ENCODE measurements around the gene ZC3H18. TPM values are rescaled to one million over a fixed set of nuclear protein-coding genes. Genes with fewer than 3 reads are reported as not detected.

The ZC3H18 gene
- total RNA-seq, 6 experiments from 2014 or later = 37.9 to 49.3 (median 42.8) TPM

DNA sequence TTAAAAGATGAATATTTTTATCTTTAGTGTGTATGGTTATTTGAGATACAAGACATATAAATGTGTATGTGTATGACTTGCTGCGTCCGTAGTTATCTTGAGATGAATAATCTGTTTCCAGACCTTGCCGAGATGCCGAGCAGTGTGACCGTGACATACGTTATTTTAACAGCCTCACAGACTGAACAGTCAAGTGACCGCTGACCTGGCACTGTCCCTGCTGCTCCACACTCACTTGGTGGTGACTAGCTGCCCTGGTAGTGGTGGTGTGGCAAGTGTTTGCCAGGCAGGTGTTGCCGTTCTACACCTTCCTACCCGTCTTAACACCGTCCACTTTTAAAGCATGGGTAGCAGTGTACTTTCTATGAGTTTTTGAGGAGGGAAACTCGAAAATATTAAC is 5.0 kb downstream of the ZC3H18 start:
- Mint-ChIP-seq H3K4me1 (ENCODE audit: low read depth) (peaks cover 16% of the 10 kb centered on the region), H3K27ac (no peak overlapping the region), H3K27me3 (ENCODE audit: insufficient read depth) (peaks cover 3% of the 10 kb centered on the region; the same call in 1 of the 2 replicates), H3K9me3 (no peaks in the 10 kb centered on the region), H3K36me3 (ENCODE audit: low read depth) (peaks cover 10% of the 10 kb centered on the region), H3K4me3 (no peak overlapping the region)
- DNase-seq = no peak
- TF ChIP-seq, protein P1, sequence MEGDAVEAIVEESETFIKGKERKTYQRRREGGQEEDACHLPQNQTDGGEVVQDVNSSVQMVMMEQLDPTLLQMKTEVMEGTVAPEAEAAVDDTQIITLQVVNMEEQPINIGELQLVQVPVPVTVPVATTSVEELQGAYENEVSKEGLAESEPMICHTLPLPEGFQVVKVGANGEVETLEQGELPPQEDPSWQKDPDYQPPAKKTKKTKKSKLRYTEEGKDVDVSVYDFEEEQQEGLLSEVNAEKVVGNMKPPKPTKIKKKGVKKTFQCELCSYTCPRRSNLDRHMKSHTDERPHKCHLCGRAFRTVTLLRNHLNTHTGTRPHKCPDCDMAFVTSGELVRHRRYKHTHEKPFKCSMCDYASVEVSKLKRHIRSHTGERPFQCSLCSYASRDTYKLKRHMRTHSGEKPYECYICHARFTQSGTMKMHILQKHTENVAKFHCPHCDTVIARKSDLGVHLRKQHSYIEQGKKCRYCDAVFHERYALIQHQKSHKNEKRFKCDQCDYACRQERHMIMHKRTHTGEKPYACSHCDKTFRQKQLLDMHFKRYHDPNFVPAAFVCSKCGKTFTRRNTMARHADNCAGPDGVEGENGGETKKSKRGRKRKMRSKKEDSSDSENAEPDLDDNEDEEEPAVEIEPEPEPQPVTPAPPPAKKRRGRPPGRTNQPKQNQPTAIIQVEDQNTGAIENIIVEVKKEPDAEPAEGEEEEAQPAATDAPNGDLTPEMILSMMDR (IDR thresholded peaks at IDR 0.05) = no peak

DNA sequence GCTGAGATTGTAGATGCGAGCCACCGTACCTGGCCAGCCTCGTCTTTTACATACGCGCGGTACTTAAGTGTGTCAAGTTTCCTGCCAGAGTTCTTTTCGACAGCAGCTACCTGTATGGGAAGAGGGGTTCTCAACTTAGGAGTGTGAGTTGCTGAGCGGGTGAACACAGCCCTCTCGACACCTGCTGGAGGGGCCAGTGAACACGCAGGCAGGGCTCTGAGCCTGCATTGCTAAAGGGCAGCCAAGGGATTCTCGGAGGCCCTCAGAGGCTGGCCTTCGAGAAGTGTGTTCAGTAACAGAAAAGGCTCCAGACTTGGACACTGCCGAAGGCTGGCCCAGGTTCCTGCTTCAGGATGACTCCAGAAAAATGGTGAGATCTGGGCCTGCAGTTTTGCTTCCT is 6.1 kb downstream of the ZC3H18 start:
- H3K4me1 Mint-ChIP-seq (ENCODE audit: low read depth) = peaks cover 12% of the 10 kb centered on the region

DNA sequence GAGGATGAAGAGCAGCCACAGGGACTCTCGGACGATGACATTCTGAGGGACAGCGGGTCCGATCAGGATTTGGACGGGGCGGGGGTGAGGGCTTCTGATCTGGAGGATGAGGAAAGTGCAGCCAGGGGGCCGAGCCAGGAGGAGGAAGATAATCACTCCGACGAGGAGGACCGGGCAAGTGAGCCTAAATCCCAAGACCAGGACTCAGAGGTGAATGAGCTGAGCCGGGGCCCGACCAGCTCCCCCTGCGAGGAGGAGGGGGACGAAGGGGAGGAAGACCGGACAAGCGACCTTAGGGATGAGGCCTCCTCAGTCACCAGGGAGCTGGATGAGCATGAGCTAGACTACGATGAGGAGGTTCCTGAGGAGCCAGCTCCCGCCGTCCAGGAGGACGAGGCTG is 7.0 kb downstream of the ZC3H18 start:
- DNase-seq = no peak
- no peak overlapping the region for H3K4me3 Mint-ChIP-seq
- peaks cover 3% of the 10 kb centered on the region; the same call in 1 of the 2 replicates for H3K27me3 Mint-ChIP-seq (ENCODE audit: insufficient read depth)
- H3K4me1 Mint-ChIP-seq (ENCODE audit: low read depth) = peaks cover 3% of the 10 kb centered on the region; the same call in 1 of the 2 replicates
- no peaks in the 10 kb centered on the region for H3K9me3 Mint-ChIP-seq
- TF ChIP-seq, protein P1 (IDR thresholded peaks at IDR 0.05) = no peak
- no peak overlapping the region for H3K27ac Mint-ChIP-seq
- peaks cover 10% of the 10 kb centered on the region for H3K36me3 Mint-ChIP-seq (ENCODE audit: low read depth)

More for the DNA sequence above, 6.1 kb downstream of the ZC3H18 start:
- peaks cover 10% of the 10 kb centered on the region for H3K36me3 Mint-ChIP-seq (ENCODE audit: low read depth)
- H3K27ac Mint-ChIP-seq = no peak overlapping the region
- no peak for DNase-seq
- peaks cover 3% of the 10 kb centered on the region; the same call in 1 of the 2 replicates for H3K27me3 Mint-ChIP-seq (ENCODE audit: insufficient read depth)
- no peaks in the 10 kb centered on the region for H3K9me3 Mint-ChIP-seq
- TF ChIP-seq, protein P1 (IDR thresholded peaks at IDR 0.05) = no peak
- H3K4me3 Mint-ChIP-seq = no peak overlapping the region

DNA sequence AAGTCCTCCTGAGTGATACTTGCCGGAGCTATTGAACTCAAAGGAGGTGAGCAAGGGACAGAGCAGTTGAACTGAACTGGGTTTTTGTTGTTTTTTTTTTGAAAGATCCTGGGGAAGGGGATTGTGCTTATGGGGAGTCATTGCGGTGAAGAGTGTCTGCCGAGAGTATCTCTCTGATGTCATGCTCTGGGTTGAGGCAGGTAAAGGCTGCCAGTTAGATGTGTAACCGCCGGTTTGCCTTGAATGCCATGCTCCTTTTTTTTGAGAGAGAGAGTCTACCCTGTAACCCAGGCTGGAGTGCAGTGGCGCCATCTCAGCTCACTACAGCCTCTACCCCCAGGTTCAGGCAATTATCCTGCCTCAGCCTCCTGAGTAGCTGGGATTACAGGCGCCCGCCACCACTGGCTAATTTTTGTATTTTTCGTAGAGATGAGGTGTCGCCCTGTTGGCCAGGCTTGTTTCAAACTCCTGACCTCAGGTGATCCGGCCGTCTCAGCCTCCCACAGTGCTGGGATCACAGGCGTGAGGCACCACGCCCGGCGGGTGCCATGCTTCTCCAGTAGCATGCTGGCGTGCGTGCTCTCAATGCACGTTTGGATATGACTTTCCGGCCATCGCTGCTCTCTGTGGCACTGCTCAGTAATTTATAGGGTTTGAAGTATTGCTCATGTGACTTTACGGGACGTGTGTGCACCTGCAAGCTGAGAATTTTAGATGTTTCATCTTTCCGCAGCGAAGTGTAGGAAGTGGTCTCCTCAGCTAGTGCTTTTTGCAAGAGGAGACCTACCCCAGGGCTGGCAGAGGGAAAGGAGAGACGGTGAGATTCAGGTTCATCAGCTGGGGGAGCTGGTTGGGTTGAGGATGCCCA is 8.5 kb downstream of the ZC3H18 start:
- TF ChIP-seq, protein P1 (IDR thresholded peaks at IDR 0.05) = no peak
- Mint-ChIP-seq H3K27ac (no peak overlapping the region), H3K4me1 (ENCODE audit: low read depth) (no peaks in the 10 kb centered on the region), H3K27me3 (ENCODE audit: insufficient read depth) (0 out of 2 replicates have a peak, but pooled peaks cover 1% of the 10 kb centered on the region), H3K36me3 (ENCODE audit: low read depth) (peaks cover 10% of the 10 kb centered on the region), H3K4me3 (no peak overlapping the region), H3K9me3 (no peaks in the 10 kb centered on the region)
- DNase-seq = no peak

DNA sequence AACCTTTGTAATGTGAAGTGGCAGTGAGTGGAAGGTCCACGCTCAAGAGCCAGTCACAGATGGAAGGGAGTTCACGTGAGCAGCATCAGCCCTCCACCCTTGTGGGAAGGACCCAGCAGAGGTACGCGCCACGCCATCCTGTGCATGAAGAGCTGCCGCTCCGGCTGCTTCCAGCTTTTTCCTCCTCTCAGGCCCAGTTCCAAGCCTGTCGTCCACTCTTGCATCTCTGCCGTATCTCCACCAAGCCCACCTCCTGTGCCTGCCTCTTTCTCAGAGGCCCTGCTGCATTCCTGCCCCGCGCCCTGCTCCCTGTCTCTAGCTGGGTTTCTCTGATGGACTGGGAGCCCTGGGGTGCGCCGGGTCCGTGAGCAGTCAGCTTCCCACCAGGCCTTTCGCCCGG is 10.2 kb downstream of the ZC3H18 start:
- 0 out of 2 replicates have a peak, but pooled peaks cover 1% of the 10 kb centered on the region for H3K27me3 Mint-ChIP-seq (ENCODE audit: insufficient read depth)
- H3K4me3 Mint-ChIP-seq = no peak overlapping the region
- TF ChIP-seq, protein P1 (IDR thresholded peaks at IDR 0.05) = no peak
- H3K36me3 Mint-ChIP-seq (ENCODE audit: low read depth) = peaks cover 10% of the 10 kb centered on the region
- H3K4me1 Mint-ChIP-seq (ENCODE audit: low read depth) = no peaks in the 10 kb centered on the region; the same call in 1 of the 2 replicates
- H3K27ac Mint-ChIP-seq = no peak overlapping the region
- no peaks in the 10 kb centered on the region for H3K9me3 Mint-ChIP-seq
- no peak for DNase-seq
